Measurements from ENCODE around the gene UBL5.
A peak's percentile ranks its signal among the peaks of the same experiment; 100 is the strongest.

Gene UBL5

GRCh38 chr19:9856609-9857008 lies 28.9 kb downstream of the UBL5 start:
- H3K27me3 ChIP-seq (ENCODE audit: insufficient read depth, low read length), result no peaks in the 10 kb centered on the region
- peaks cover 7% of the 10 kb centered on the region for H3K9me3 ChIP-seq (ENCODE audit: insufficient read depth, low read depth, low read length)
- peaks cover 3 to 6% of the 10 kb centered on the region in 2 experiments for H3K4me1 ChIP-seq (ENCODE audit: control insufficient read depth in 1 of 2, insufficient read depth in 2 of 2, low read length in 2 of 2)
- H3K36me3 ChIP-seq (ENCODE audit: control insufficient read depth in 1 of 2, insufficient read depth in 2 of 2, low read length in 2 of 2), result peaks cover 0 to 11% of the 10 kb centered on the region in 2 experiments
- no peak overlapping the region for H2BK120ac ChIP-seq (ENCODE audit: insufficient read depth, low read length, poor library complexity)
- H3K14ac ChIP-seq (ENCODE audit: low read length), result no peak overlapping the region
- no peak overlapping the region for H4K91ac ChIP-seq (ENCODE audit: low read depth, low read length)
- H2BK12ac ChIP-seq (ENCODE audit: low read length), result no peak overlapping the region
- H3K79me2 ChIP-seq (ENCODE audit: control insufficient read depth, insufficient read depth, low read length, poor library complexity), result no peaks in the 10 kb centered on the region
- no peak overlapping the region for H2BK5ac ChIP-seq (ENCODE audit: low read depth, low read length, poor library complexity)
- no peak overlapping the region for H4K8ac ChIP-seq (ENCODE audit: low read depth, low read length)
- H3K9ac ChIP-seq (ENCODE audit: low read length), result no peak overlapping the region
- no peak overlapping the region for H2AK5ac ChIP-seq (ENCODE audit: low read length)
- no peak for DNase-seq
- no peak overlapping the region for H3K4me3 ChIP-seq (ENCODE audit: low read depth, low read length)
- H4K12ac ChIP-seq (ENCODE audit: low read depth, low read length), result no peak overlapping the region
- H3K4ac ChIP-seq (ENCODE audit: low read depth, low read length), result no peak overlapping the region
- no peak overlapping the region for H3K18ac ChIP-seq (ENCODE audit: low read length)
- WGBS (ENCODE audit: extremely low coverage, insufficient coverage, insufficient read length), result no CpG with 5 or more reads among the region's 9 CpGs
- H3K79me1 ChIP-seq (ENCODE audit: low read length), result no peaks in the 10 kb centered on the region
- no peak overlapping the region for H3K4me2 ChIP-seq (ENCODE audit: low read length)
- no peak overlapping the region for H3K23ac ChIP-seq (ENCODE audit: low read length)
- H3K27ac ChIP-seq (ENCODE audit: low read depth, low read length), result no peak overlapping the region
- H2AFZ ChIP-seq (ENCODE audit: insufficient read depth, low read length, poor library complexity), result no peak overlapping the region

GRCh38 chr19:9857076-9857721 lies 29.5 kb downstream of the UBL5 start:
- H3K79me2 ChIP-seq (ENCODE audit: control insufficient read depth, insufficient read depth, low read length, poor library complexity), result no peaks in the 10 kb centered on the region
- H3K79me1 ChIP-seq (ENCODE audit: low read length), result no peaks in the 10 kb centered on the region
- H2BK120ac ChIP-seq (ENCODE audit: insufficient read depth, low read length, poor library complexity), result no peak overlapping the region
- peaks cover 0 to 11% of the 10 kb centered on the region in 2 experiments for H3K36me3 ChIP-seq (ENCODE audit: control insufficient read depth in 1 of 2, insufficient read depth in 2 of 2, low read length in 2 of 2)
- no peak for DNase-seq
- no CpG with 5 or more reads among the region's 13 CpGs for WGBS (ENCODE audit: extremely low coverage, insufficient coverage, insufficient read length)
- H2BK12ac ChIP-seq (ENCODE audit: low read length), result no peak overlapping the region
- H3K4me2 ChIP-seq (ENCODE audit: low read length), result no peak overlapping the region
- H2BK5ac ChIP-seq (ENCODE audit: low read depth, low read length, poor library complexity), result no peak overlapping the region
- no peaks in the 10 kb centered on the region for H3K27me3 ChIP-seq (ENCODE audit: insufficient read depth, low read length)
- no peak overlapping the region for H3K23ac ChIP-seq (ENCODE audit: low read length)
- no peak overlapping the region for H2AFZ ChIP-seq (ENCODE audit: insufficient read depth, low read length, poor library complexity)
- H4K8ac ChIP-seq (ENCODE audit: low read depth, low read length), result no peak overlapping the region
- no peak overlapping the region for H4K91ac ChIP-seq (ENCODE audit: low read depth, low read length)
- peaks cover 3 to 6% of the 10 kb centered on the region in 2 experiments for H3K4me1 ChIP-seq (ENCODE audit: control insufficient read depth in 1 of 2, insufficient read depth in 2 of 2, low read length in 2 of 2)
- no peak overlapping the region for H3K14ac ChIP-seq (ENCODE audit: low read length)
- H3K27ac ChIP-seq (ENCODE audit: low read depth, low read length), result no peak overlapping the region
- H3K9ac ChIP-seq (ENCODE audit: low read length), result no peak overlapping the region
- no peak overlapping the region for H4K12ac ChIP-seq (ENCODE audit: low read depth, low read length)
- no peak overlapping the region for H3K4ac ChIP-seq (ENCODE audit: low read depth, low read length)
- H3K9me3 ChIP-seq (ENCODE audit: insufficient read depth, low read depth, low read length), result peaks cover 5% of the 10 kb centered on the region
- no peak overlapping the region for H3K18ac ChIP-seq (ENCODE audit: low read length)
- H3K4me3 ChIP-seq (ENCODE audit: low read depth, low read length), result no peak overlapping the region
- H2AK5ac ChIP-seq (ENCODE audit: low read length), result no peak overlapping the region

- H3K79me2 ChIP-seq (ENCODE audit: control insufficient read depth, insufficient read depth, low read length, poor library complexity), result no peaks in the 10 kb centered on the region
- no peak overlapping the region for H3K23ac ChIP-seq (ENCODE audit: low read length)
- no peak overlapping the region for H2BK5ac ChIP-seq (ENCODE audit: low read depth, low read length, poor library complexity)
Observed at GRCh38 chr19:9857920-9858746, 30.4 kb downstream of the UBL5 start.

GRCh38 chr19:9858766-9859165 lies 31.0 kb downstream of the UBL5 start:
- peaks cover 5% of the 10 kb centered on the region for H3K9me3 ChIP-seq (ENCODE audit: insufficient read depth, low read depth, low read length)
- no peak overlapping the region for H3K4me3 ChIP-seq (ENCODE audit: low read depth, low read length)
- H3K36me3 ChIP-seq (ENCODE audit: control insufficient read depth in 1 of 2, insufficient read depth in 2 of 2, low read length in 2 of 2), result peaks cover 0 to 11% of the 10 kb centered on the region in 2 experiments
- H2BK12ac ChIP-seq (ENCODE audit: low read length), result no peak overlapping the region
- no peak overlapping the region for H4K91ac ChIP-seq (ENCODE audit: low read depth, low read length)
- no peak overlapping the region for H3K4ac ChIP-seq (ENCODE audit: low read depth, low read length)
- no peak overlapping the region for H2BK120ac ChIP-seq (ENCODE audit: insufficient read depth, low read length, poor library complexity)
- H3K23ac ChIP-seq (ENCODE audit: low read length), result no peak overlapping the region
- H3K79me1 ChIP-seq (ENCODE audit: low read length), result no peaks in the 10 kb centered on the region
- no peaks in the 10 kb centered on the region for H3K27me3 ChIP-seq (ENCODE audit: insufficient read depth, low read length)
- no peak overlapping the region for H2AFZ ChIP-seq (ENCODE audit: insufficient read depth, low read length, poor library complexity)
- H3K18ac ChIP-seq (ENCODE audit: low read length), result no peak overlapping the region
- H3K27ac ChIP-seq (ENCODE audit: low read depth, low read length), result no peak overlapping the region
- H4K8ac ChIP-seq (ENCODE audit: low read depth, low read length), result no peak overlapping the region
- H4K12ac ChIP-seq (ENCODE audit: low read depth, low read length), result no peak overlapping the region
- H3K4me1 ChIP-seq (ENCODE audit: control insufficient read depth in 1 of 2, insufficient read depth in 2 of 2, low read length in 2 of 2), result peaks cover 3 to 4% of the 10 kb centered on the region in 2 experiments
- no peak for DNase-seq
- H3K79me2 ChIP-seq (ENCODE audit: control insufficient read depth, insufficient read depth, low read length, poor library complexity), result no peaks in the 10 kb centered on the region
- H2AK5ac ChIP-seq (ENCODE audit: low read length), result no peak overlapping the region
- no peak overlapping the region for H3K14ac ChIP-seq (ENCODE audit: low read length)
- no peak overlapping the region for H2BK5ac ChIP-seq (ENCODE audit: low read depth, low read length, poor library complexity)
- H3K9ac ChIP-seq (ENCODE audit: low read length), result no peak overlapping the region
- H3K4me2 ChIP-seq (ENCODE audit: low read length), result no peak overlapping the region

More at GRCh38 chr19:9857920-9858746, 30.4 kb downstream of the UBL5 start:
- Histone ChIP-seq H2BK120ac (ENCODE audit: insufficient read depth, low read length, poor library complexity) (no peak overlapping the region), H4K8ac (ENCODE audit: low read depth, low read length) (no peak overlapping the region), H3K4me1 (ENCODE audit: control insufficient read depth in 1 of 2, insufficient read depth in 2 of 2, low read length in 2 of 2) (peaks cover 3 to 4% of the 10 kb centered on the region in 2 experiments), H2AK5ac (ENCODE audit: low read length) (no peak overlapping the region), H2BK12ac (ENCODE audit: low read length) (no peak overlapping the region), H4K12ac (ENCODE audit: low read depth, low read length) (no peak overlapping the region), H3K9me3 (ENCODE audit: insufficient read depth, low read depth, low read length) (peaks cover 5% of the 10 kb centered on the region), H3K18ac (ENCODE audit: low read length) (no peak overlapping the region), H3K14ac (ENCODE audit: low read length) (no peak overlapping the region), H3K36me3 (ENCODE audit: control insufficient read depth in 1 of 2, insufficient read depth in 2 of 2, low read length in 2 of 2) (peaks cover 0 to 11% of the 10 kb centered on the region in 2 experiments), H3K4me3 (ENCODE audit: low read depth, low read length) (no peak overlapping the region), H2AFZ (ENCODE audit: insufficient read depth, low read length, poor library complexity) (no peak overlapping the region), H3K79me1 (ENCODE audit: low read length) (no peaks in the 10 kb centered on the region), H3K9ac (ENCODE audit: low read length) (no peak overlapping the region), H3K4ac (ENCODE audit: low read depth, low read length) (no peak overlapping the region), H4K91ac (ENCODE audit: low read depth, low read length) (peak overlapping the region; percentile 30), H3K27me3 (ENCODE audit: insufficient read depth, low read length) (no peaks in the 10 kb centered on the region), H3K4me2 (ENCODE audit: low read length) (no peak overlapping the region), H3K27ac (ENCODE audit: low read depth, low read length) (no peak overlapping the region)
- no peak for DNase-seq
- WGBS (ENCODE audit: extremely low coverage, insufficient coverage, insufficient read length), result no CpG with 5 or more reads among the region's 10 CpGs
